Gastrocnemius medialis (tissue), 4 donors: ENCODE results near the gene DIAPH3.

Experiments used
- CTCF ChIP-seq, 5 experiments: fragments of 450-650 bp in 3 of 5; fragments of 200-600 bp in 2 of 5; sonication (generic) in 2 of 5; IDR thresholded peaks in 4 of 5; conservative IDR thresholded peaks in 1 of 5; 1 replicate in 4 of 5; 2 replicates in 1 of 5; pipeline ENCODE4 v1.5.1; 2016 to 2019; ENCODE audit warnings: antibody characterized with exemption in 5 of 5, mild to moderate bottlenecking in 3 of 5, moderate library complexity in 3 of 5
- POLR2A ChIP-seq, 2 donors: fragments of 450-650 bp; IDR thresholded peaks; one replicate each; pipeline ENCODE4 v1.6.1; 2017; ENCODE audit warnings: antibody characterized with exemption in 2 of 2, mild to moderate bottlenecking in 2 of 2, moderate library complexity in 2 of 2

- TF ChIP-seq CTCF (IDR thresholded peaks at IDR 0.05 in 4 of 5, conservative IDR thresholded peaks at IDR 0.05 in 1 of 5) (no peak), POLR2A (IDR thresholded peaks at IDR 0.05) (no peak)
Observed at GRCh38 chr13:59970847-59971246, 192.9 kb downstream of the DIAPH3 start.
